HTR-8/SVneo (cell line): ENCODE data around the gene KREMEN1.

Experiments
- DNase-seq: peaks from one replicate; pipeline ENCODE4 v3.0.0; 2011; ENCODE audit warnings: low spot score, mixed read lengths; ENCODE audit not compliant: insufficient read length
- FAIRE-seq: peaks from 2 replicates; lab custom pipeline; 2011; peaks lifted over from hg19 to GRCh38; lab: Jason Lieb, UNC

KREMEN1 gene

GRCh38 chr22:29146091-29146560, 73.3 kb downstream of the KREMEN1 start:
- DNase-seq (no peak), FAIRE-seq (no peak)

GRCh38 chr22:29146771-29147170, 73.9 kb downstream of the KREMEN1 start:
- no peak for DNase-seq
- no peak for FAIRE-seq

- FAIRE-seq = no peak
- no peak for DNase-seq
Measured at GRCh38 chr22:29147331-29147899, 74.6 kb downstream of the KREMEN1 start.

GRCh38 chr22:29148036-29148435, 75.2 kb downstream of the KREMEN1 start:
- FAIRE-seq (no peak), DNase-seq (no peak)

GRCh38 chr22:29148826-29149225, 76.0 kb downstream of the KREMEN1 start:
- no peak for DNase-seq
- no peak for FAIRE-seq

- FAIRE-seq = no peak
- DNase-seq = no peak
Measured at GRCh38 chr22:29149841-29150555, 77.2 kb downstream of the KREMEN1 start.

- no peak for FAIRE-seq
- DNase-seq = no peak
Measured at GRCh38 chr22:29150701-29151100, 77.9 kb downstream of the KREMEN1 start.

- DNase-seq = no peak
- no peak for FAIRE-seq
Measured at GRCh38 chr22:29151316-29151715, 78.5 kb downstream of the KREMEN1 start.

- DNase-seq (no peak), FAIRE-seq (no peak)
Measured at GRCh38 chr22:29152045-29152953, 79.5 kb downstream of the KREMEN1 start.

GRCh38 chr22:29152954-29153719, 80.3 kb downstream of the KREMEN1 start:
- DNase-seq (no peak), FAIRE-seq (no peak)

- FAIRE-seq = no peak
- peak; percentile 66 for DNase-seq
Measured at GRCh38 chr22:29154364-29155048, 81.7 kb downstream of the KREMEN1 start.

GRCh38 chr22:29155966-29156365, 83.1 kb downstream of the KREMEN1 start:
- no peak for FAIRE-seq
- no peak for DNase-seq

- FAIRE-seq (no peak), DNase-seq (peak; percentile 7)
Measured at GRCh38 chr22:29156507-29156906, 83.7 kb downstream of the KREMEN1 start.

- FAIRE-seq (no peak), DNase-seq (no peak)
Measured at GRCh38 chr22:29157759-29158535, 85.1 kb downstream of the KREMEN1 start.

GRCh38 chr22:29158546-29158945, 85.7 kb downstream of the KREMEN1 start:
- FAIRE-seq (no peak), DNase-seq (no peak)

GRCh38 chr22:29163808-29164207, 91.0 kb downstream of the KREMEN1 start:
- FAIRE-seq (no peak), DNase-seq (no peak)

- FAIRE-seq = no peak
- no peak for DNase-seq
Measured at GRCh38 chr22:29165321-29166060, 92.7 kb downstream of the KREMEN1 start.

- DNase-seq (no peak), FAIRE-seq (no peak)
Measured at GRCh38 chr22:29166180-29166579, 93.3 kb downstream of the KREMEN1 start.
